GM21825 (cell line): ENCODE data around the gene CTDSP1.

Experiments
- ATAC-seq: cut with Tn5 transposase; IDR thresholded peaks from one replicate; pipeline ENCODE4 v1.9.1; 2021; ENCODE audit warnings: mild to moderate bottlenecking, moderate library complexity; ENCODE audit not compliant: unreplicated experiment

Gene CTDSP1

DNA sequence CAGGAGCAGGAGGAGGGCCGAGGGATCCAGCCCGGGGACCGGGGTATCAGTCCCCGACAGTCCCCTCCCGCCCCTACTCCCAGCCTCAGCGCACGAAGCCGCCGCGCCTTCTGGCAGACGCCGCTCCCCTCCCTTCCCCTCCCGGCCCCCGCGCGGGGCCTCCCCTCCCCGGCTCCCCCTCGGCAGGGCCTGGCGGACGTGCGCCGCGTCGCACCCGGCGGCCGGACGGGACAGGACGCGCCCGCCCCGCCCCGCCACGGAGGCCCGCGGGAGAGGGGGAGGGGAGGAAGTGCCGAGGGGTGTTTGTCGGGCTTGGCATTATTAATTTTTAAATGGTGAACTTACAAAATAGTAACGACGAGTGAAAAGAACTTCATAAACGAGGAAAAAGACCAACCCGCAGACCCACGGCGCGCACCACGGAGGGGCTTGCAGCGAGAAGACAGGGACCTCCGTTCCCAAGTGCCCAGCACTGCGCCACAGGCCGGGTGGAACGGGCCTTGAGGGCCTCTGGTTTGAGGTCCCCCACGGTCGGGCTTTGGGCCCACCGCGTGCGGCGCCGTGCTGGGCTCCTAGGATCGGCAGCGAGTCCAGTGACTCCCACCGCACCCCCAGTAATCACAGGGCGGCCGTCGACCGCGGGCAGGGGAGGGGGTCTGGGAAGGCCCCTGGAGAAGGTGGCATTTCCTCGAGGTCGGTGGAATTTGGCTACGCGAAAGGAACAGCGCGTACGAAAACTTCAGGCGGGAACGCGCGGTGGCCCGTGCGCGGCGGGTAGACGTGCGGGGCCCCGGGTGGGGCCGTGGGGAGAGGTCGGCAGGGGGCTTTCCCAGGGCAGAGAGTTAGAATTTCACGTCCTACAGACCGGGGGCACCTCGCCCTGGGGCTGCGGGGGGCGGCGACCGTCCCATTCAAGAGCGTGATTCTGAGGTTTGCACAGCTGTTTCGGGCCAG, 954 bp upstream of the CTDSP1 start:
- ATAC-seq, result peak; percentile 21

DNA sequence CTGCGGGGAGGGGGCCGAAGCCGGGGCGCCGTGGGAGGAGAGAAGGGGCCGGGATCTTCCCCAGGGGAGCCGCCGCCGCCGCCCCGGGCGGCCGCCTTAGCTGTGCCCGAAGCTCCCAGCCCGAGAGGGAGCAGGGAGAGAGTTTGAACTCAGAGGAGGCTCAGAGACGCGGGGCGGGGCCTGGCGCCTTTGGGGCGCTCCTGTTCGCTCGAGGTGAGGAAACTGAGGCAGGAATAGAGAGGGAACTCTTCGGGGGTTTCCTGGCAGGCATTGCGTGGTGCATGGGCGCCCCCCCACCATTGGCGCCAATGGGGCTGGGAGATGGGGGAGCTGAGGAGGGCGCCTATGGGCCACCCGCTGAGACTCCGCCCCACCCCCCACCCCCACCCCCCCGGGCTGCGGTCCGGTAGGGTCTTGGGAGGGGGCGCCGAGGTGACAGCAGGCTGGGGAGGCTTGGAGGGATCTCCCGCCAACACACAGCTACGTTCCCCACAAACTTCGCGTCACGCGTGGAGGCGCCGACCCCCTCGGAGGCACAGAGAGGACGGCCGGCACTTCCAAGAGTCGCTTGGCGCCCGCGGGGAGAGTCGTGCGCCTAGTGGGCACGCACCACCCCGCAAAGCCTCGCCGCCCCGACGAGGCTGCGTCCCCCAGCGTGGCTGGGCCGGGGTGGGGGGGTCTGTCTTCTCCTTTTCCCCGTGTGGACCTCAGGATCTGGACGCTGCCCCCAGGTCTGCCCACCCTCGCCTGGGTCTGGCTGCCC, 680 bp downstream of the CTDSP1 start:
- ATAC-seq, result no peak

DNA sequence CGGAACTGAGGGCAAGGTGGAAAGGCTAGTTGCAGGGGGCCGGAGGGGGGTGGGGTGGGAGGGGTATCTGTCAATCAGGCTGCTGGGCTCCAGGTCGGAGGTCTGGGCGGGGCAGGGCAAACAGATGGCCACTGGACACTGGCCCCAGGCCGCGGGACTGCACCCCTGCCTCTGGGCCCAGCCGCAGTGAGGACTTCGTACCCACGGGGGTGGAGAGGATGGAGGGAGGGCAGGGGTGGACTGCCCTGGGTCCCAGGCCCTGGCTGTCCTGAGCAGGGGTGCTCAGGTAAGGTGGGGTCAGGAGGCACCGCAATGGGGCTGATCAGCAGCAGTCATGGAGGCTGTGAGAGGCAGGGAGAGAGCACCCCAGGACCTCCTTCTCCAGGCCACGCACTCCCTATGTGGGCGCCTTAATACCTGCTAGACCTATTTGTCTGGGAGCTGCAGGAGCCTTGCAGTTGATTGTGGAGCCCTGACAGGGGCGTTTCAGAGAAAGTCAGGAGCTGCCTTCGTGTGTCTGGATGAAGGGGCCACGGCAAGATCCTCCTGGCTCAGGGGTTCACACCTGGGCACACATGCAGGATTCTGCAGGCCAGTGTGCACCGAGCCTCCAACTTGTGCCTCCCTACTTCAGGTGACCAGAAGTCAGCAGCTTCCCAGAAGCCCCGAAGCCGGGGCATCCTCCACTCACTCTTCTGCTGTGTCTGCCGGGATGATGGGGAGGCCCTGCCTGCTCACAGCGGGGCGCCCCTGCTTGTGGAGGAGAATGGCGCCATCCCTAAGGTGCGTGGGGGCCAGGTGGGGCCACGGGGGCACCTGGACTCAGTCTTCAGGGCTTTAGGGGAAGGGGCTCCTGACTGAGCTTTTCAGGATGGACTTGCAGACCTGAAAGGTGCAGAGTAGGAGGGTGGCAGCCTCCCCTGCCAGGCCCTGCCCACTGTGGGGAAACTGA, 1.5 kb downstream of the CTDSP1 start:
- no peak for ATAC-seq

DNA sequence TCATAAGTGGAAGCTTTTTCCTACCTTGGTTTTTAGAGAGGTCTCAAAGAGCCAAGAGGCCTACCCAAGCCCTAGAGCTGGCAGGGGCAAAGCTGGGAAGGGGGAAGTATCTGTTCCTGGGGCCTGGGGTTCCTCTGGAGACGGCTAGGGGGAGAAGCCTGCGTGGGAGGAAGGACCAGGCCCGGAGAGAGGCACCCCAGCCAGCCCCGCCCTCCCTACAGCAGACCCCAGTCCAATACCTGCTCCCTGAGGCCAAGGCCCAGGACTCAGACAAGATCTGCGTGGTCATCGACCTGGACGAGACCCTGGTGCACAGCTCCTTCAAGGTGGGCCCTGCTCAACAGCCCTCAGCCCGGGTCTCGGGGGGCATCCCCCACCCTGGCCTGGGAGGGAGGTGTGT, 2.2 kb downstream of the CTDSP1 start:
- ATAC-seq, result no peak

DNA sequence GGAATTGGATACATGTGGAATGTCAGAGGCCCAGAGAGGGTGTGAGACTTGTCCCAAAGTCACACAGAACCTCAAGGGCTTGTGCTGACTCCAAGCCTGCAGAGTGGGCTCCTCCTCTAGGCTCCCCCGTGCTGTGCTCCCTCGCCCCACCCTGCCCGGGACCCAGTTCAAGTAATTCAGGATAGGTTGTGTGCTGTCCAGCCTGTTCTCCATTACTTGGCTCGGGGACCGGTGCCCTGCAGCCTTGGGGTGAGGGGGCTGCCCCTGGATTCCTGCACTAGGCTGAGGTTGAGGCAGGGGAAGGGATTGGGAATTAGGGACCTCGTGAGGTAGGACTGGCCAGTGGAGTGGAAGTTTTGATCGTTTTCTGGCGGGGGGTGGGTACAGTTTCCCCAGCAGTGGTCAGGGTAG, 2.8 kb downstream of the CTDSP1 start:
- no peak for ATAC-seq

DNA sequence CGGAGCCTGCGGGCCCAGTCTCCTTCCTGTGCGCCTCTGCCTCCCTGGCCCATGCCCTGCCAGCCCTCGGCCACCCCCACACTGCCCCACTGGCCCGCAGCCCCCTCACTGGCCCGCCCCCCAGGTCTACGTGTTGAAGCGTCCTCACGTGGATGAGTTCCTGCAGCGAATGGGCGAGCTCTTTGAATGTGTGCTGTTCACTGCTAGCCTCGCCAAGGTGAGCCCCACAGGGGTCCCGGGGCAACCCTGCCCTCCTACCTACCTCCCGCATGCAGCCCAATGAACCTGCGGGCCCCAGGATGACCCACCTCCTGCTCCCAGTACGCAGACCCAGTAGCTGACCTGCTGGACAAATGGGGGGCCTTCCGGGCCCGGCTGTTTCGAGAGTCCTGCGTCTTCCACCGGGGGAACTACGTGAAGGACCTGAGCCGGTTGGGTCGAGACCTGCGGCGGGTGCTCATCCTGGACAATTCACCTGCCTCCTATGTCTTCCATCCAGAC, 3.3 kb downstream of the CTDSP1 start:
- ATAC-seq, result no peak

DNA sequence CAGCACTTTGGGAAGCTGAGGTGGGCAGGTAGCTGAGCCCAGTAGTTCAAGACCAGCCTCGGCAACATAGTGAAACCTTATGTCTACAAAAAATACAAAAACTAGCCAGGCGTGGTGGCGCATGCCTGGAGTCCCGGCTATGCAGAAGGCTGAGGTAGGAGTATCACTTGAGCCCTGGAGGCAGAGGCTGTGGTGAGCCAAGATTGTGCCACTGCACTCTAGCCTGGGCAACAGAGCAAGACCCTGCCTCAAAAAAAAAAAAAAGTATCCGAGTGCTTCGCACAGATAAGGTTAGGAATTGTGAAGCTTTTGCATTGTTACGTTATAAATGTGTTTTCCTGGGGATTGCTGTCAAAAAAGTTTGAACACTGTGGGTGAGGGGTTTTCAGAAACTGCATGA, 4.1 kb downstream of the CTDSP1 start:
- no peak for ATAC-seq

DNA sequence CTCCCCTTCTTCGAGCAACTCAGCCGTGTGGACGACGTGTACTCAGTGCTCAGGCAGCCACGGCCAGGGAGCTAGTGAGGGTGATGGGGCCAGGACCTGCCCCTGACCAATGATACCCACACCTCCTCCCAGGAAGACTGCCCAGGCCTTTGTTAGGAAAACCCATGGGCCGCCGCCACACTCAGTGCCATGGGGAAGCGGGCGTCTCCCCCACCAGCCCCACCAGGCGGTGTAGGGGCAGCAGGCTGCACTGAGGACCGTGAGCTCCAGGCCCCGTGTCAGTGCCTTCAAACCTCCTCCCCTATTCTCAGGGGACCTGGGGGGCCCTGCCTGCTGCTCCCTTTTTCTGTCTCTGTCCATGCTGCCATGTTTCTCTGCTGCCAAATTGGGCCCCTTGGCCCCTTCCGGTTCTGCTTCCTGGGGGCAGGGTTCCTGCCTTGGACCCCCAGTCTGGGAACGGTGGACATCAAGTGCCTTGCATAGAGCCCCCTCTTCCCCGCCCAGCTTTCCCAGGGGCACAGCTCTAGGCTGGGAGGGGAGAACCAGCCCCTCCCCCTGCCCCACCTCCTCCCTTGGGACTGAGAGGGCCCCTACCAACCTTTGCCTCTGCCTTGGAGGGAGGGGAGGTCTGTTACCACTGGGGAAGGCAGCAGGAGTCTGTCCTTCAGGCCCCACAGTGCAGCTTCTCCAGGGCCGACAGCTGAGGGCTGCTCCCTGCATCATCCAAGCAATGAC, 4.8 kb downstream of the CTDSP1 start:
- ATAC-seq, result no peak

DNA sequence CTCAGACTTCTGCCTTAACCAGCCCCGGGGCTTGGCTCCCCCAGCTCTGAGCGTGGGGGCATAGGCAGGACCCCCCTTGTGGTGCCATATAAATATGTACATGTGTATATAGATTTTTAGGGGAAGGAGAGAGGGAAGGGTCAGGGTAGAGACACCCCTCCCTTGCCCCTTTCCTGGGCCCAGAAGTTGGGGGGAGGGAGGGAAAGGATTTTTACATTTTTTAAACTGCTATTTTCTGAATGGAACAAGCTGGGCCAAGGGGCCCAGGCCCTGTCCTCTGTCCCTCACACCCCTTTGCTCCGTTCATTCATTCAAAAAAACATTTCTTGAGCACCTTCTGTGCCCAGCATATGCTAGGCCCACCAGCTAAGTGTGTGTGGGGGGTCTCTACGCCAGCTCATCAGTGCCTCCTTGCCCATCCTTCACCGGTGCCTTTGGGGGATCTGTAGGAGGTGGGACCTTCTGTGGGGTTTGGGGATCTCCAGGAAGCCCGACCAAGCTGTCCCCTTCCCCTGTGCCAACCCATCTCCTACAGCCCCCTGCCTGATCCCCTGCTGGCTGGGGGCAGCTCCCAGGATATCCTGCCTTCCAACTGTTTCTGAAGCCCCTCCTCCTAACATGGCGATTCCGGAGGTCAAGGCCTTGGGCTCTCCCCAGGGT, 5.5 kb downstream of the CTDSP1 start:
- ATAC-seq, result no peak

DNA sequence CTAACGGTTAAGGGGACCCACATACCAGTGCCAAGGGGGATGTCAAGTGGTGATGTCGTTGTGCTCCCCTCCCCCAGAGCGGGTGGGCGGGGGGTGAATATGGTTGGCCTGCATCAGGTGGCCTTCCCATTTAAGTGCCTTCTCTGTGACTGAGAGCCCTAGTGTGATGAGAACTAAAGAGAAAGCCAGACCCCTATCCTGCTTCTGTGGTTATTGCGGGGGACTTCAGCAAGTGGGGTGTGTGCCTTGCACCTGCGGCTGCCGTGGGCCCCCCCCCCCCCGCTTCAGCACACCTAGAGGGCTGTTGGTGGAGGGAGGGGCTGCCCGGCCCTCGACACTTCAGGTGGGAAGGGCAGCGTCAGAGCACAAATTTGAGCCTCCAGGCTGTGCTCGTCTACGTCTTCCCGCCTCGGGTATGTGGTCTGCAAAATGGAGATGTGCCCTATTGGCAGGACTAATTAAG, 6.1 kb downstream of the CTDSP1 start:
- peak; percentile 0 for ATAC-seq

DNA sequence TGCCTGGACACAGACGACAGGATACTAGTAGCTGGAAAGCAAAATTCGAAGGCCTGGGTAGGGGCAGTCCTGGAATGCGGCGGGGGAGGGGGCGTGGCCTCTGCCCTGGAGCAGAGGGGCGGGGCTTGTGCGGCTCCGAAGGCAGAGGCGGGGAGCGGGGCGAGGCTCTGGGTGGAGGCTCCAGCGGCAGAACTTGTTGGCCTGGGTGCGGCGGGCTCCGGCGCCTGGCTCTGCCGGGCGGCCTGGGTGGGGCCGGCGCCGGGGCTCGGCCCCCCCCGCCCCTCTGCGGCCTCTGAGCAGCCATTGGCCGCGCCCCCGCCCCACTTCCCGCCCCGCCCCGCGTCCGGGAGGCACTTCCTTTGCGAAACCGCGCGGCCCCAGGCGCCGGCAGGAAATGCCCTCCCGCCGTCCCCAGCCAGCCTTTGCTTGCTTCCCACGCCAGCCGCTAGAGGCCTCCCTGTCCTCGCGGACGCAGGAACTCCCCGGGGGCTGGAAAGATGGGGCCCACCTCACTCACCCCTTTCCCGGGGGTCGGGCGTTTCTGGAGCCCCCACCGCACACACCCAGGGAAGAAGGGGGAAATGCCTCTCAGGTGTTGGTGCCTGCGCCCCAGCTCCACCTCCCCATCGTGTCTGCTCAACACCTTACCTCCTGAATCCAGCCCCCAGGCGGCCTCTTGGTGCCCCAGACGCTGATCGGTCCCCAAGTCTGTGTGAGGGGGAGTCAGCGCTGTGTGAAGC, 6.7 kb downstream of the CTDSP1 start:
- ATAC-seq, result peak; percentile 82

DNA sequence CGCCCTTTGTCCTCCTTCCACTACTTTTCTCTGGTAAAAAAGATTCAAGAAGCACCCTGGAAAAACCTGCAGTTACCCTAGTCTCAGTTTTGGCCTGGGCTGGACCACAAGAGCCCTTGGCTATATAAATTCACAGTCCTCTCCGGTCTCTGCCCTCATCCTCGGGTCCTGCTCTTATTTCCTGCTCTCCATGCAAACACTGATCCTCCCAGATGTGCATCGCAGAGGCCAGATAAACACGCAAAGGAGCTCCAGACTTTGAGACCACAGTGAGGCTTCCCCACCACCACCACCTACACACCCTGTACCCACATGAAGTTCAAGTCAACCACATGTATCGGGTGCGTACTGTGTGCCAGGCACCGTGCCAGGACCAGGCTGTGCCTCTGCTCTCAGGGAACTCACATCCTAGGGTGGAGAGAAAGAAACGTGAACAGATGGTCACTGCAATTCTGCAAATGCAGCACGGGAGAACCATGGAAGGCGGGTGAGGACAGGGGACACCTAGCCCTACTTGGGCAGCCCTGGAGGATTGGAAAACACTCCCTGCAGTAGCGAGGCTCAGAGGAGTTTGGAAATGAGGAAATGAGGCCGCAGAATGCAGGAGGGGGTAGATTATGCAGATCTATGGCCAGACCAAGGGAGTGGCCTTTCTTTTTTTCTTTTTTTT, 7.4 kb downstream of the CTDSP1 start:
- ATAC-seq, result peak; percentile 9

DNA sequence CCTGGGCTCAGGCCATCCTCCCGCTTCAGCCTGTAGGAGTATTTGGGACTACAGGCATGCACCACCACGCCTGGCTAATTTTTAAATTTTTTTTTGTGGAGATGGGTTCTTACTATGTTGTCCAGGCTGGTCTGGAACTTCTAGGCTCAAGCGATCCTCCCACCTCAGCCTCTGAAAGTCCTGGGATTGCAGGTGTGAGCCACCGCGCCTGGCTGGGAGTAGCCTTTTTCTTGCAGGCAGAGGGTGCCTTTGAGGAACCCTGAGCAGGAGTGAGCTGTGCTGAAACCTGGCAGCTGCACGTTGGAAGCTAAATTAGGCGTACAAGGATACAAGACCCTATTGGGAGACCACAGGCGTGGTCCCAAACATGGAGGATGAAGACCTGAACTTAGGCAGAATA, 8.0 kb downstream of the CTDSP1 start:
- no peak for ATAC-seq

DNA sequence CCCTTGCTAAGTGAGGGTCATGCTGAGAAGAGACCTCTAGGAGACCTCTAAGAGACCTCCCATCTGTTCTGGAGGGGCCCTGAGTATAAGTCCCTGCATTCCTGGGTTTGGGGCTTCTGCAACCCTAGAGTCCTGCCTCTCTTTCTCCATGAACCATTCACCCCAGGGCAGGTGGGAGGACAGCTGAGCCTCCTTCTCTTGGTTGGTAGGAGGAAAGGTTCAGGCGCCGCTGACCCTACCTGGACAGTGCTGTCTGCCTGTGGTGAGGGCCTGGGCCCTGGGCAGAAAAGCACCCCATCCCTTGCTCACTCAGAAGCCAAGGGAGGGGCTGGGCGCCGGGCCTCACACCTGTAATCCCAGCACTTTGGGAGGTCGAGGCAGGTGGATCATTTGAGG, 18.7 kb downstream of the CTDSP1 start:
- ATAC-seq, result no peak

DNA sequence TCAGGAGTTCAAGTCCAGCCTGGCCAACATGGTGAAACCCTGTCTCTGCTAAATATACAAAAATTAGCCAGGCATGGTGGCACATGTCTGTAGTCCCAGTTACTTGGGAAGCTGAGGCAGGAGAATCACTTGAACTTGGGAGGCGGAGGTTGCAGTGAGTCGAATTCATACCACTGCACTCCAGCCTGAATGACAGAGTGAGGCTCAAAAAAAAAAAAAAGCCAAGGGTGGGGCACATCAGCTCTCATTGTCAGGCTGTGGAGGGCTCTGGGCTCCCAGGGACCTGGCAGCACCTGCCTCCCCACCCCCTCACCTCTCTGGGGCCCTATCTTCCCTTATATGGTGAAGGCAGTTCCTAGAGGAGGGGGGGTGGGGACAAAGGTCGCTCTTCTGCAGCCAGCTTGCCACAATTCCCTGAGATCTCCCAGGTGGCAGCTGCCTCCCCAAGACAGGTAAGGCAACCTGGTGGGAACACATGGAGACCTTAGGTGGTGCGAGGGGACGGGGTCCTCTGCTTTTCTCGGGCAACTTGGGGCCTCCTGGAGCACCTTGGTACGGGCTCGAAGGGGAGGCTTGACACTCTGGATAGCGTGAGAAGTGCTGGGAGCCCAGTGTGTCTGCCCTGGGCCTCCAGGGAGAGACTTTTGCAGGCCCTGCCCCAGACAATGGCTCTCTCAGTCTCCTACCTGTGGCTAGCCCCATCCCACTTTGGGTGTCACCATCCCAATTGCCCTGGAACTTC, 19.2 kb downstream of the CTDSP1 start, which contains the start of gene VIL1:
Gene VIL1, plus strand, starts transcription at position 407 of the 742 bp plus-strand sequence. CDS start 4,656 bp downstream, outside the sequence.
- no peak for ATAC-seq

DNA sequence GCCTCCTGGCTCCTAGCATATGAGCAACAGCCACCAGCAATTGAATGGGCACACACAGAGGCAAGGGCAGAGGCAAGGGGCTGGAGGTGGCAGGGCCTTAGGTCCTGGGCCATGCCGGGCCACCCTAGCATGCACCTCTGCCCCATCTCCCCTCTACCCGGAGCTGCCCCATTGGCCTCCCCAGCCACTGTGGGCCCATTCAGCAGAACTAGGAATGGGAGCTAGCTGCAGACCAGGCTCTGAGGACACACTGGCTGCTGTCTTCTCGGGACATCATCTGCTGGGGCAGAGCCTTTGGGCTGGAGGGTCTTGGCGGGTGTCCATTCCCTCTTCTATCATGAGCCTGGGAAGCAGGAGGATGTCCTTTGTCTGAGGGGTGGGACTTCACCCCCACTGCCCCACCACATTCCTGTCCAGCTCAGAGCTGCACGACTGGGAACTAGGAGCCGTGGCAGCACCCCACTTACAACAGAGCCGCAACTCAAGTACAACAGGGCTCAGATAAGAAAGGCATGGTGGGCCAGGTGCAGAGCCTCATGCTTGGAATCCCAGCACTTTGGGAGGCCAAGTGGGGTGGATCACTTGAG, 20.1 kb downstream of the CTDSP1 start:
- ATAC-seq, result no peak

DNA sequence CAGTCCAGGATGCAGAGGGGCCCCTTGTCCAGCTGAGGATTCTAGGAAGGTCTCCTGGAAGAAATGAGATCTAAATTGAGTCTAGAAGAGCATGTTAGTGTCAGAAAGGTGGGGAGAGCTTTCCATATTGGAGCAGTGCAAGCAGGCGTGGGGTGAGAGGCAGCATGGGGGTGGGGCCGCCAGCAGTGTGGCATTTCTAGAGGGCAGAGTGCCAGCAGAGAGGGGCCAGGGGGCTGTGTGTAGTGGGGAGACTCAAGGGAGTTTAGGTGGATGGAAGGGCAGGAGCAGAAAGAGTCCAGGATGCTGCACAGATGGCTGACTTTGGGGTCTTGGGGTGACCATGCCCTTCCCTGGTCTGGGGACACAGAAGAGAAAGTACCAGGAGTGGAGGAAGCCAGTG, 21.4 kb downstream of the CTDSP1 start:
- no peak for ATAC-seq
